PC-3 (cell line): ENCODE results near the gene GCG. TPM values are rescaled to one million over a fixed set of nuclear protein-coding genes. Genes with fewer than 3 reads are reported as not detected.
A peak's percentile ranks its signal among the peaks of the same experiment; 100 is the strongest.

Source experiments
- ATAC-seq: fragments of 200-7000 bp; cut with Tn5 transposase; 2 replicates; pipeline ENCODE4 v1.9.1; 2020; ENCODE audit warnings: mild to moderate bottlenecking, moderate library complexity
- BruUV-seq: library from RNA; stranded (reverse); fragments of 400-500 nt; replicated peaks from 2 replicates; lab custom pipeline; 2021; lab: Mats Ljungman, UMichigan
- CTCF ChIA-PET: fragments of 300-600 bp; sonication (Branson Sonifier 250); formaldehyde crosslinking; loops from one replicate; lab custom pipeline; 2022; ENCODE audit warnings: antibody characterized with exemption; lab: Charles Lee
- POLR2A ChIA-PET: fragments of 300-600 bp; sonication (Branson Sonifier 250); formaldehyde crosslinking; loops from one replicate; lab custom pipeline; 2022; ENCODE audit warnings: antibody characterized with exemption; ENCODE audit not compliant: unreplicated experiment; lab: Charles Lee
- DNase-seq: peaks from one replicate; pipeline ENCODE4 v3.0.0-alpha.2; 2015
- H2AFZ ChIP-seq: fragments of 300-600 bp; sonication (generic); 2 replicates; pipeline ENCODE4 v1.6.0; 2016; ENCODE audit warnings: antibody characterized with exemption, low read length
- H3F3A ChIP-seq: fragments of 300-600 bp; sonication (generic); one replicate; pipeline ENCODE4 v1.6.0; 2017; ENCODE audit warnings: antibody characterized with exemption, low read length, control low read depth, mild to moderate bottlenecking; ENCODE audit not compliant: unreplicated experiment
- H3K27ac ChIP-seq: fragments of 300-600 bp; sonication (generic); 2 replicates; pipeline ENCODE4 v1.5.1; 2016; ENCODE audit warnings: mild to moderate bottlenecking, low read length
- H3K27me3 ChIP-seq: fragments of 300-600 bp; sonication (generic); 2 replicates; pipeline ENCODE4 v1.6.1; 2016; ENCODE audit warnings: low read length, mixed read lengths
- H3K36me3 ChIP-seq: fragments of 300-600 bp; sonication (generic); 2 replicates; pipeline ENCODE4 v1.6.1; 2016; ENCODE audit warnings: low read depth, mixed run types, low read length, mixed read lengths
- H3K4me1 ChIP-seq: fragments of 300-600 bp; sonication (generic); 2 replicates; pipeline ENCODE4 v1.5.1; 2016; ENCODE audit warnings: low read length; ENCODE audit not compliant: insufficient read depth
- H3K4me2 ChIP-seq: fragments of 300-600 bp; sonication (generic); 2 replicates; pipeline ENCODE4 v1.6.0; 2016; ENCODE audit warnings: low read length
- H3K4me3 ChIP-seq: fragments of 300-600 bp; sonication (generic); 2 replicates; pipeline ENCODE4 v1.5.1; 2016; ENCODE audit warnings: mild to moderate bottlenecking, low read length, mixed read lengths
- H3K79me2 ChIP-seq: fragments of 300-600 bp; sonication (generic); 2 replicates; pipeline ENCODE4 v1.6.1; 2017; ENCODE audit warnings: low read length, mixed read lengths
- H3K9ac ChIP-seq: fragments of 300-600 bp; sonication (generic); 2 replicates; pipeline ENCODE4 v1.6.0; 2016; ENCODE audit warnings: mild to moderate bottlenecking, low read length
- H3K9me2 ChIP-seq: fragments of 300-600 bp; sonication (generic); replicated peaks from 2 replicates; pipeline ENCODE4 v1.6.1; 2016; ENCODE audit warnings: mixed run types, low read length, mixed read lengths
- H3K9me3 ChIP-seq: fragments of 300-600 bp; sonication (generic); 2 replicates; pipeline ENCODE4 v1.6.1; 2016; ENCODE audit warnings: low read length, mixed read lengths
- H4K20me1 ChIP-seq: fragments of 300-600 bp; sonication (generic); 2 replicates; pipeline ENCODE4 v1.6.1; 2016; ENCODE audit warnings: low read length, mixed read lengths
- EZH2 ChIP-seq: fragments of 300-600 bp; sonication (generic); IDR thresholded peaks from one replicate; pipeline ENCODE4 v1.6.1; 2017; ENCODE audit warnings: antibody characterized with exemption, mild to moderate bottlenecking, low read length; ENCODE audit not compliant: unreplicated experiment
- EZH2phosphoT487 ChIP-seq: fragments of 300-600 bp; sonication (generic); IDR thresholded peaks from 2 replicates; pipeline ENCODE4 v1.6.1; 2018; ENCODE audit warnings: mild to moderate bottlenecking, antibody characterized with exemption, low read length, borderline replicate concordance
- intact Hi-C: fragments of 100-400 bp; cut with micrococcal nuclease; formaldehyde crosslinking; loops from 2 replicates; pipeline ENCODE4 v1.9.0; 2023
- total RNA-seq: library from RNA; depleted of rRNA; stranded (reverse); fragments of >200 nt; gene quantifications from 2 replicates; pipeline ENCODE4 v1.2.3, GENCODE V29; 2014
- TF ChIP-seq, protein P1 (sequence below): fragments of 300-600 bp; sonication (generic); conservative IDR thresholded peaks from 2 replicates; pipeline ENCODE4 v1.5.1; 2017; ENCODE audit warnings: antibody characterized with exemption, low read depth, mild to moderate bottlenecking, low read length

The GCG gene
- total RNA-seq, 1 experiment from 2014 or later = not detected

DNA sequence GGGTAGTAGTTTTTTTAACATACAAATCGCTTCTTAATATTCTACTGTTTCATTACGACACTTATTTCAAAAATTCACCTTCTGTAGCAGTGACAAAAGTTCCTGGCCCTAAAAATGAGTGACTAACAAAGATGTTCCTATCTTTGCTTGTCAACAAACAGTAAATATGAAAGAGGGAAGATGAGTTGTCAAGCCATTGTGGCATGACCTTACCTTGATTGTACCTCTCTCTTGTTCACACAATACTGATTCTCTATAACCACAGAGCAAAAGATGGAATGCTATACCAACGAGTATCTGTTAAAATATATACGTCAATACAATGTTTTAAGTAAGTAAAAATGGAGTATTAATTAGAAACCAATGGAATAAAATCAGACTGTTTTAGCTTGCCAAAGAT is 14.7 kb upstream of the GCG start:
- no peaks in the 10 kb centered on the region for H3K79me2 ChIP-seq
- no peaks in the 10 kb centered on the region for H3K36me3 ChIP-seq
- H3K4me2 ChIP-seq = no peak overlapping the region
- no TSS peak for BruUV-seq
- H3K9me3 ChIP-seq = no peaks in the 10 kb centered on the region
- ATAC-seq (no peak), DNase-seq (no peak)
- H3K27ac ChIP-seq = no peak overlapping the region
- CTCF ChIA-PET = no interaction called here
- no peak overlapping the region for H3K9ac ChIP-seq
- H2AFZ ChIP-seq = no peak overlapping the region
- peaks cover 21% of the 10 kb centered on the region for H3K4me1 ChIP-seq
- H3F3A ChIP-seq = no peaks in the 10 kb centered on the region
- no peaks in the 10 kb centered on the region for H3K27me3 ChIP-seq
- H3K9me2 ChIP-seq = no peaks in the 10 kb centered on the region
- no peak overlapping the region for H3K4me3 ChIP-seq
- intact Hi-C loops = no loop called here
- H4K20me1 ChIP-seq = no peaks in the 10 kb centered on the region
- TF ChIP-seq, protein P1, sequence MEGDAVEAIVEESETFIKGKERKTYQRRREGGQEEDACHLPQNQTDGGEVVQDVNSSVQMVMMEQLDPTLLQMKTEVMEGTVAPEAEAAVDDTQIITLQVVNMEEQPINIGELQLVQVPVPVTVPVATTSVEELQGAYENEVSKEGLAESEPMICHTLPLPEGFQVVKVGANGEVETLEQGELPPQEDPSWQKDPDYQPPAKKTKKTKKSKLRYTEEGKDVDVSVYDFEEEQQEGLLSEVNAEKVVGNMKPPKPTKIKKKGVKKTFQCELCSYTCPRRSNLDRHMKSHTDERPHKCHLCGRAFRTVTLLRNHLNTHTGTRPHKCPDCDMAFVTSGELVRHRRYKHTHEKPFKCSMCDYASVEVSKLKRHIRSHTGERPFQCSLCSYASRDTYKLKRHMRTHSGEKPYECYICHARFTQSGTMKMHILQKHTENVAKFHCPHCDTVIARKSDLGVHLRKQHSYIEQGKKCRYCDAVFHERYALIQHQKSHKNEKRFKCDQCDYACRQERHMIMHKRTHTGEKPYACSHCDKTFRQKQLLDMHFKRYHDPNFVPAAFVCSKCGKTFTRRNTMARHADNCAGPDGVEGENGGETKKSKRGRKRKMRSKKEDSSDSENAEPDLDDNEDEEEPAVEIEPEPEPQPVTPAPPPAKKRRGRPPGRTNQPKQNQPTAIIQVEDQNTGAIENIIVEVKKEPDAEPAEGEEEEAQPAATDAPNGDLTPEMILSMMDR = no peak
- TF ChIP-seq EZH2 = no peak
- TF ChIP-seq EZH2phosphoT487 = no peak
- POLR2A ChIA-PET = no interaction called here

DNA sequence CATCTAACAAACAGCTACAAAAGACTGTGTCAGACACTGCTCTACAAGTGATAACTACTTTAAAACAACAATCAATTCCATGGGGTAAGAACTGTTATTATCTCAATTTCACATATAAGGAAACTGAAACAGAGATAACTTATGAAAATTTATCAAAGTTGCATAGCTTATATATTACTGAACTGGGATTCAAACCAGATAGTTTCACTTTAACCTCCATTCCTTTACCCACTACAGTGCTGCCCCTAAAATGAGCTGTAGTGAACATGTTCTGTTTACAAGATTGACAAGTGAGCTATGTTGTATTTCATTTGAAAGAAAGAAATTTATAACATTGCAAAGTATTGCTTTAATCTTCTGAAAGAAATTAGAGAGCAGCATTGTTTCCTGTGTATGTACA is 14.1 kb upstream of the GCG start:
- H2AFZ ChIP-seq = no peak overlapping the region
- H3K9me2 ChIP-seq = no peaks in the 10 kb centered on the region
- POLR2A ChIA-PET = no interaction called here
- no TSS peak for BruUV-seq
- H3K4me1 ChIP-seq = peaks cover 23% of the 10 kb centered on the region
- no peak overlapping the region for H3K27ac ChIP-seq
- H3K4me3 ChIP-seq = no peak overlapping the region
- H4K20me1 ChIP-seq = no peaks in the 10 kb centered on the region
- H3K9me3 ChIP-seq = no peaks in the 10 kb centered on the region
- H3K36me3 ChIP-seq = no peaks in the 10 kb centered on the region
- no peak for TF ChIP-seq EZH2phosphoT487
- TF ChIP-seq, protein P1 = no peak
- TF ChIP-seq EZH2 = no peak
- DNase-seq = no peak
- H3F3A ChIP-seq = no peaks in the 10 kb centered on the region
- ATAC-seq = no peak
- CTCF ChIA-PET = no interaction called here
- intact Hi-C loops = no loop called here
- H3K79me2 ChIP-seq = no peaks in the 10 kb centered on the region
- H3K27me3 ChIP-seq = no peaks in the 10 kb centered on the region
- H3K9ac ChIP-seq = no peak overlapping the region
- H3K4me2 ChIP-seq = no peak overlapping the region

DNA sequence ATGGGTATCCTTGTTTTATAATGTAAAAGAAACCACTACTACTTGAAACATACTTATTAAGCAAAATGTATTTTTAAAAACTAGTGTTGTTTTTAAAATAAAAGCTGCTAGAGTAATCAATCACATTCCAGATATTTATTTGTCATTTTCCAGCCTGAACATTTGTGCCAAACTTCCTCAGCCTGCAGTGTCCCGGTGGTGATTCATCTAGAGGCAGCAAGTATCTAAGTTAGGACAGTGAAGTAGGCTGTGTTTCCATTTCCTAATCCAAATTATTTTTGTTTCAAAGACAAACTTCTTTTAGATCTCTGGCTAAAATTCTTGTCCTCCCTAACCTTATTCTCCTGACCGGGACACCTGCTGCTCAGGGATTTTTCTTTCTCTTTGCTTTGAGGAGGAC is 12.8 kb upstream of the GCG start:
- H3F3A ChIP-seq = no peaks in the 10 kb centered on the region
- no TSS peak for BruUV-seq
- no peak overlapping the region for H3K27ac ChIP-seq
- H3K36me3 ChIP-seq = no peaks in the 10 kb centered on the region
- POLR2A ChIA-PET = no interaction called here
- H3K4me1 ChIP-seq = peaks cover 23% of the 10 kb centered on the region
- ATAC-seq = 0 out of 2 replicates have a peak, but pooled peaks have one; percentile 31
- no peak overlapping the region for H3K9ac ChIP-seq
- no peaks in the 10 kb centered on the region for H3K27me3 ChIP-seq
- H3K79me2 ChIP-seq = no peaks in the 10 kb centered on the region
- H3K4me2 ChIP-seq = no peak overlapping the region
- H3K4me3 ChIP-seq = no peak overlapping the region
- H2AFZ ChIP-seq = no peak overlapping the region
- no peaks in the 10 kb centered on the region for H3K9me3 ChIP-seq
- H4K20me1 ChIP-seq = no peaks in the 10 kb centered on the region
- no peak for DNase-seq
- H3K9me2 ChIP-seq = no peaks in the 10 kb centered on the region
- CTCF ChIA-PET = no interaction called here
- TF ChIP-seq, protein P1 = no peak
- TF ChIP-seq EZH2 = no peak
- no peak for TF ChIP-seq EZH2phosphoT487
- intact Hi-C loops = no loop called here
